Measurements from ENCODE around the gene CSTB.

CSTB gene

DNA sequence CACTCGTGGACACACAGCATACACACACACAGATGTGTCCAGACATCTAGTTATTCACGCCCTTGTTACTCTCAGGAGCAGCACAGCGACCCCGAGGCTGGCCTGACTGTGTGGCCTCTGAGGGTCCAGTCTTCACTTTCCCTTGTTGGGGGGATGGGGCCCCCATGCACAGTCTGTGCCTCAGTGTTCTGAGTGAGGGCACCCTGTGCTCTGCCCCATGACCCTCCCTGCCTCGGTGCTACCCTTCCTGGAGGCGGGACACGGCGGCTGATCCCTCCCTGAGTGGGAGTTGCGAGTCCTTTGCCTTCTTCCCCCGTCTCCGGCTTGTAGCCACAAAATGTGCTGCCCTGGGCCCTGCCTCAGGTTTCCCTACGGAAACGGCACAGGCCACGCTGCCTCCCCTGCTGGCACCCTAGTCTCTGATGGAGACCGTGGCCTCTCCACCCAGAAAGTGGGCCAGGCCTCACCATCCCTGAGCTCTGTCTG lies 8.6 kb downstream of the CSTB start:
- FAIRE-seq, result no peak

DNA sequence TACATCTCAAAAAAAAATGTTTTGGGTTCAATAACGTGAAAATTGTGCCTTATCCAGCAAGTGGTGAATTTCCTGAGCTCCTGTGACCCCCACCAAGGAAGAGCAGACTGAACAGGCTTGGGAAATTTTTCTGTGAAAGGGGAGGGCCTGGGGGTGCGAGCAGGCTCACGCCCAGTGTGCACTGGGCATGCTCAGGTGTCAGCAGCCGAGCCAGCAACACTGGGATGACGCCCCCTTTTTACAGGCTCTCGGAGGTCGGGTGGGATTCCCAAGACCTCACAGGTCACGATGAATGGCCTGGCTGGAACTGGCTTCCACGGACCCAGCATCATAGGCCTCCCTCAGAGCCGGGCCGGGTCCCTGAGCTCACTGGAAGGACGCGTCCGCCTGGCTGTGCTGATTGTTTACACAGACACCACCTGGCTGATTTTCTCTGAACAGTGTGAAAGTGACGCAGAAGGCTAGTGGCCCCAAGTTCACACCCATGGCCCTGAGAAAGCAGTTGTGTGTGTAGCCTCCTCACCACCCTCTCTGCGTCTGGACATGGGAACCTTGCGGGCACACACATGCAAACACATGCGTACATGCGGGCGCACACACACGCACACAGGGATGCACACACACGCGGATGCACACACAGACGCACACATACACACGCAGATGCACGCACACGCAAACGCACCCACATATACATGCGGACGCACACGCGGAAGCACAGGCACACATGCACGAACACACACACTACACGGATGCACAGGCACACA lies 9.2 kb downstream of the CSTB start:
- no peak for FAIRE-seq

DNA sequence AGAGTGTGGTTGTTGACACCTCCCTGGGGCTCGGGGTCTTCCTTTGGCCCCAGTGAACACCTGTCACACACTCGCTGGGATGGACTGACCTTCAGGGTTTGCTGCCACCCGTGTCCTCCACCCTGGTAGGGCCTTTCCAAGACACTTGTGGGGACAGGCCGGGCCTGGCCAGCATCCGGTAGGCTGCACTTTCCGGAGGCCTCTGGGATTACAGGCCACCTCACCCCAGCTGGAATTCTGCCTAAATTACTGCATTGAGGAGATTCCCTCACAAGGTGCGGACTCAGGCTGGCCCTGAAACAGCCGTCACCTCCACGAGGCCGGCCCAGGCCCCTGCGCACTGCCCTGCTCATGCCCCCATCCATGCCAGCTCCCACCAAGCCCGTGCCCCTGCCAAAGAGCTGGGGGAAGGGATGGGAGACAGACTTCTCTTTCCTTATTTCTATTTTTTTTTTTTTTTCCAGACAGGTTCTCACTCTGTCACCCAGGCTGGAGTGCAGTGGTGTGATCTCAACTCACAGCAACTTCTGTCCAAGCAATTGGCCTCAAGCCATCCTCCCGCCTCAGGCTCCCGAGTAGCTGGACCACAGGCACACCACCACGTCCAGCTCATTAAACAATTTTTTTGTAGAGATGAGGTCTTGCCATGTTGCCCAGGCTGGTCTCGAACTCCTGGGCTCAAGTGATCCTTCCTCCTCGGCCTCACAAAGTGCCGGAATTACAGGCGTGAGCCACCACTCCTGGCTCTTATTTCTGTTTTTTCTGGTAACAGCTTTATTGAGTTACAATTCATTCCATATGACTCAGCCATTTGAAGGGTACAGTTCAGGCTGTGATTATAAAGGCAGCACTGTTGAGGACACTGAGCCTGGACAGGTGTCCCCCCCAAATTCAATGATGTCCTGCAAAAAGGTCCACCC lies 11.3 kb downstream of the CSTB start:
- no peak for FAIRE-seq

DNA sequence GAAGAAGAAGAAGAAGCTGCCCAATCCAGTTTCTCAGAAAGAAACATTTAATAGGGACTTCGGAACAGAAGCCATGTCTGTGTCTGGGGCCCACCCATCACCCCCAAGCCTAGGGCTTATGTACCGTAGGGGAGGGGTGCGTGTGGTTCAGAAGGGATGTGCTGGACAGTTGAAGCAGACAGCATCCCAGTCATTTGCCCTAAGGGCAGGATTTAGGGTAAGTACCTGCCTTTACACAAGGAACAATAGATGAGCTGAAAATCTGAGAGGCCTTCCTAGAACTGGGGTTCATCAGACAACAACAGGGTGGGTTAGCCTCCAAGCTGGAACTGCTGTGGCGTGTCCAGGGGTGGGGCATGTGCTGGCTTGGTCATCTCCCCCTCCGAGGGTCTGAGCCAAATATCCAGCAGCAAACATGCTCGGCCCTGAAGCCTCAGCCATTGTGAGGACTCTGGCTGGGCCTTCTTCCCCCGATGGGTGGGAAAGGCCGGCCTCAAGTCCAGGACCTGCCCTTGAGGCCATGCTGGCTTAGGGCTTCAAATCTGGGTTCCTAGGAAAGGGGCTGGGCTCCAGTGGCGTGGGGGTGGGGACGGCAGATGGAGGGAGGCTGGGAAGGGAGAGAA lies 12.1 kb downstream of the CSTB start:
- no peak for FAIRE-seq

DNA sequence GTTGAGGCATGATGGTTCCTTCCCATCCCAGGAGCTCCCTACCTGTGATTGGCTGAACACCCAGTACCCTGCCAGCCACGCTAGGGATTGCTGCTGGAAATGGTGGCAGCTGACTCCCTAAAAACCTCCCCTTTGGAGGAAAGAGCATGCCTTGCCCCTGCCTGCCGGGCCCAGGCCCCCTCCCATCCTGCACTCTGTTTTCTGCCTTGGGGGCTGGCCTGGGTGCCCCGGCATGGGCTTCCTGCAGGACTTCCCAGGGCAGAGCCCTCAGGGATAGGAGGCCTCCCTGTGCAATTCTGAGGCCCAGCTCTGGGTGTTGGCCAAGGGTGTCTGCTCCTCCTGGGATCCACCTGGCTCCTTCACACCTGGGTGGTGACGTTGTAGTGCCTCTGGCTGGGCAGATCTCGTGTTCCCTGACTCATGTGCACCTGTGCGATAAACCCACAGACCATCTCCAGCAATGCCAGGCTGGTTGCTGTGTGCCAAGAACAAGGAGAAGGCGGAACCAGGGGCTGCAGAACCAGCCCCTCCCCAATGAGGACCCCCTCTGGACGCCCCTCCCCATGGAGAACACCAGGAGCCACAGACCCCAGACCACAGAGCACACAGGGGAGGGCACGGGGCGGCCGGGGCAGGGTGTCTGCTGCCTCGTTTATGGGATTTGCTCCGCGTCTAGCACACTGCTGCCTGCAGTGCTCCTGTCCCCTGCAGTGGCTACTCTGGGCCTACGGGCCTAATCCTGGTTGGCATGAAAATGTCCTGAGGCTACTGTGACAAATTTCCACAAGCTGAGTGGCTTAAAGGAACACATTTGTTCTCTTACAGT lies 13.6 kb downstream of the CSTB start:
- FAIRE-seq, result no peak

DNA sequence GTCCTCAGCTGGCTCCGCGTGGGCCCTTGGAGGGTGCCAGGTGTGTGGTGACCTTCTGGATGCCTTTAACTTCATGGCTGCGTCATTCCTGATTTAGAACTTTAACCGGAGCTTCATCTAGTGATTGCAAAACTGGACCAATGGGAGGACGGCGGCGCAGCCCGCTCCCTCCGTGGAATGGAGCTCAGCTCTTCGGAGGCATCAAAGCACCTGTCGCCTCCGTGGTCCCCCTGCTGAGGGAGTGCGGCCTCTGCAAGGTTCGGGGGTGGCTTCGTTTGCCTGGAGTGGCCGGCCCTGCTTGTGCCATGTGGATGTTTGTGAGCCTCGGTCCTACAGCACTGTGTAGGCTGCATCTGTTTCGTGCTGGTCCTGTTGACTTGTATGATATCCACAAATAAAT lies 14.2 kb downstream of the CSTB start:
- no peak for FAIRE-seq

DNA sequence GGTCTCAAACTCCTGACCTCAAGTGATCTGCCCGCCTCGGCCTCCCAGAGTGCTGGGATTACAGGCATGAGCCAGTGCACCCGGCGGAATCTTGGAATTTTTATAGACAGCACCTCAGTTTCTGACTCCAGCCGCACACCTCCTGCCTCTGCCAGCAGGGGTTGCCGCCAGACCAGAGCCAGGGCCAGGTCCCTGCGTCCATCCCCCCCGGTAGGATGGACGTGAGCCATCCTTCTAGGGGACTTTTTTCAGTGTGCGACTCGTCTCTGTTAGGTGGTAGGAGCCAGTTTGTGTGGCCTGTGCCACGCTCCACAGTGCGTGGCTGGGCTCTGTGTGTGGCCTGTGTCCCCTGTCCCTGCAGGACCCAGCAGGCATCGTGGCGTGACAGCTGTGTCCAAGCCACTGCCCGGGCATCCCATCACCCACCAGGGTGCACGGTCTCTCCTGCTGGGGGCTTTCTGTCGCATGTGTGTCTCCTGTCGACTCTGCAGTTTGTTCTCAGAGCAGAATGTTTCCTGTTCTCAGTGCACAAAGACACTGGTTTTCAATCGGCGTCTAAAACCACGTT lies 15.6 kb downstream of the CSTB start:
- no peak for FAIRE-seq

DNA sequence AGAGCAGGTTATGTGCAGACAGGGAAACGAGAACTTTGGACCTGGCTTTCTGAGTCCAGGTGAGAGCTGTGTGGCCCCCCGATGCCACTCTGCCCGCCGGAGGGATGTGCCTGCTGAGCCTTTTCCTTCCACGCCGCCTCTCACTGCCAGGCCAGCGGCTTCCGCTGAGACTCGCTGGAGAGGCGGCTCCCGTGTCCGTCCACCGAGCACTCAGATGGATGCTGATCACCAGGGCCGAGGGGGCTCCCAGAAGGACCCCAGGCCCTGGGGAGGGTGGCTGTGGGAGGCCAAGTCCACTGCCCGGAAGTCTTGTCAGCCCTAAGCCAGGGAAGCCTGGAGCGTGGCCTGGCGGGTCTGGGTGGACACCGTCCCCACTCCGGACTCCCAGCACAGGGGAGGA lies 16.5 kb downstream of the CSTB start:
- FAIRE-seq, result no peak

DNA sequence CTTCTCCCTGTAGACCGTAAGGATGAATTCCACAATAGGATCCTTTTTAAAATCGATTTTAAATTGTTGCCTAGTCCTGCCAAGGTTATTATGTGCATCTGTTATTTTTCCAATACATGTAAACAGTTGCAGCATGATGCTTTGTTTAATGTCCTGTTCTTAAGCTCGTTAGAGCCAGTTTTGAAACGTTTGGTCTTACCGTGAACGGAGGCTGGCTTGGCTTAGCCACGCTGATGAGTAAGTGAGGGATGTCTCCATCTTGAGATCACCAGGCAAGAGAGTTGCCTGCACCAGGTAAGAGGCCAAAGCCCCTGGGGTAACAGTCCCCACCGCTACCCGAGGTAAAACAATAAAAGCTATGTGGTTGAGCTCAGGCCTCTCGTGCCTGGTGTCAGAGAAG lies 17.3 kb downstream of the CSTB start:
- no peak for FAIRE-seq

DNA sequence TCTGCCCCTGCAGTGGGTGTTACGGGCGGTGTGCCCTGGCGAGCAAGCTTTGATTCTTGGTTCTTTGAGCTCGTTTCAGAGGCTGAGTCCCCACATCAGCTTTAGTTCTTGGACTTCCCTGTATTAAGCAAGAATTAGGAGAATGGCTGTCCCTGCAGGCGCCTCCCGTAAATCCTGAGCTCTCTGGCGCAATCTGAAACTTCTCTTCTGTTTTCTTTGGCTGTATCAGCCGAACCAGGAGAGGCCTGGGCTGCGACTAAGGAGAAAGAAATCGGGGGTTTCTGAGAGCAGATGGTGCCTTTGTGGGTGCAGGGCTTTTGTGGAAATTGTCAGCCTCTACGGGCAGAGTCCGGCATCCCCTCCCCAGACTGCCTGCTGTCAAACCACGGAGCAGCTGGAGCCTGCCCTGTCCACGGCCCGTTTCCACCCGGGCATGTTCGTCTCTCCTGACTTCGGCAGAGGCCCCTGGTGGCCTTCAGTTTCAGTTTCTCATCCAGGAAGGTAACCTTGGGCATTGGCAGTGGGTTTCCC lies 17.9 kb downstream of the CSTB start:
- FAIRE-seq, result no peak

DNA sequence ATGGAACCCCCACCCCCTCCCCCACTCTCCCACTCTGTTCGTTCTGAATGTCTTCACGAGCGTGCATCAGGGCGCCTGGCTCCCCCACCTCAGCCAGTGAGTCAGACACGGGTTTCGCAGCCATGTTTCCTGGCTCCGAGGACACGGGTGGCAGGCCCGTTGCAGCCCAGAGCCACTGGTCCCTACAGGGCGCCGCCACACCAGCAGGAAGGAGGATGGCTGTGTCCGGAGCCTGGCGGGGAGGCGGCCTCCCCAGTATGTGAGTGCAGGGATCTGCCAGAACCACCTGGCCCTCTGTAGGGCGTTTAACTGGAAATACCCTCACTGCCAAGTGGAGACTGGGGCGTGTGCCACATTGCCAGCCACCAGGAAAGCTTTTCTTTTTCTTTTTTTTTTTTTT lies 18.5 kb downstream of the CSTB start:
- no peak for FAIRE-seq

DNA sequence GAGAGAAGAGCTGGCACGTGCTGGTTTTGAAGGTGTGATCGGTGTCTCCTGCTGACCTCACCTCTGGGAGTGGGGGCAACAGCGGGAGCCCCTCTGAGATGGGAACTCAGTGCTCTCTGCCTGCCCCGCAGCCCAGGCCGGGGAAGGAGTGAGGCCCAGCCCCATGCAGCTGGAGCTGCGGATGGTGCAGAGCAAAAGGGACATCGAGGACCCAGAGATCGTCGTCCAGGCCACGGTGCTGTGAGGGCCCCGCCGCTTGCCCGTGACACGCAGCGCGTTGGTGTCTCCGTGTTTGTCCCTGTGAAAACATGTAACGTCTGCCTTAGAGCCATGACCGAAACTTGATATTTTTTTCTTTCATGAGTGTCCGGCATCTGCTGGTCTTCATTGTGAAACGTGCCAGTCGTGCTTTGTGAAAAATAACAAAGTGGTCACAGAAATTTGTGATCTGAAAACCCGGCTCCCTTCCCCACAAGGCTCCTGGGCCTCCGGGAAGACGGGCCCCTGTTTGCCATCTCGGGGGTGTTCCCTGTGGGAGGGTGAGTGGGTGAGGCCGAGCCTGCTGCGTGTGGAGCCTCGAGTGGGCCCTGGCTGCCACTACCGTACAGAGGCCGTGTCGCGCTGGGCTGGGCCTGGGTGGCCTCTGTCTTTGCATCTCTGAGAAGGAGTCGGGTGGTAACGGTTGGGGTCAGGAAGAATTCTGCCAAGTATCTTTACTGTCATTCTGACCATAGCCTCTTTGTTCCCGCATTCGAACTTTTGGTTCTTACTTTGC lies 20.1 kb downstream of the CSTB start:
- FAIRE-seq, result no peak

DNA sequence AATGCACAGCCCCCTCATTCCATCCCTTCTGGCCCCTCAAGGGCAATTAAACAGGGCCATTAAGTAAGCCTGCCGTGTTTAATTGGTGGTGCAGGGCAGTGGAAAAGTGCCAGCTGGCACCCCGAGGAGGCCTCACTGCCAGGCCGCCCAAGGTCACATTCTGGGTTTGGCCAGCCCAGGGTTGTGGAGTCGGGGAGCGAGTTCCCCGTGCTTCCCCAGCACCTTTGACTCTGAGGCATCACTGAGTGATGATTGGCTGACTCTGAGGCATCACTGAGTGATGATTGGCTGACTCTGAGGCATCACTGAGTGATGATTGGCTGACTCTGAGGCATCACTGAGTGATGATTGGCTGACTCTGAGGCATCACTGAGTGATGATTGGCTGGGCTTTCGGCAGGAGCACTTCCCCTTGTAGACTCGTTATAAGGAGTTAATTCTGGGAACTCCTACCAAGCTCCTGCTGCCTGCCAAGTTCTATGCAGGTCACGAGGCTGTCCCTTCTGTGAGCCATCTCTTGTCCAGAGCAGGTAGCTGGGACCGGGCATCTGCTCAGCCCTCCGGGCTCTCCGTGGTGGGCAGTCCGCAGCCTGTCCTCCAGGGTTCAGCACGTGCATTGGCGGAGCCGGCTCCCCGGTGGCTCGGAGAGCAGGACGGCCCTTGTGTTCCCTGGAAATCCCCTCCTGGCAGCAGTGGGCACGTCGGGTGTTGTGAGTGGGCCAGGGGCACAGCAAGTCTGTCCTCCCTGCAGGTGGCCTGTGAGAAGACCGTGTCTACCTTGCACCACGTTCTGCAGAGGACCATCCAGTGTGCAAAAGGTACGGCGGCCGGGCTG lies 20.9 kb downstream of the CSTB start:
- FAIRE-seq, result no peak

DNA sequence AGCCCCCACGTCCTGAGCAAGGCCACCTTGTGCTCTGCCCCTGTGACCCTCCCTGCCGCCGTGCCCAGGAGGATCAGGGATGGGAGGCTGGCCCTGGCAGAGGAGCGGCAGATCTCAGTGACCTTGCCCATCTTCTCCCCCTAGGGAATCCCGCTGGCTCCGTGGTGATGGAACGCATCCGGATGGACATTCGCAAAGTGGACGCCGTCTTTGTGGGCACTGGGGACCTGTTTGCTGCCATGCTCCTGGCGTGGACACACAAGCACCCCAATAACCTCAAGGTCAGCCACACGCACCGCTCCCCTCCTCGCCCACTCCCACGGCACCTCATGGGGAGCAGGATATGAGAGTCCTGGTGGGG lies 22.7 kb downstream of the CSTB start:
- FAIRE-seq, result no peak

DNA sequence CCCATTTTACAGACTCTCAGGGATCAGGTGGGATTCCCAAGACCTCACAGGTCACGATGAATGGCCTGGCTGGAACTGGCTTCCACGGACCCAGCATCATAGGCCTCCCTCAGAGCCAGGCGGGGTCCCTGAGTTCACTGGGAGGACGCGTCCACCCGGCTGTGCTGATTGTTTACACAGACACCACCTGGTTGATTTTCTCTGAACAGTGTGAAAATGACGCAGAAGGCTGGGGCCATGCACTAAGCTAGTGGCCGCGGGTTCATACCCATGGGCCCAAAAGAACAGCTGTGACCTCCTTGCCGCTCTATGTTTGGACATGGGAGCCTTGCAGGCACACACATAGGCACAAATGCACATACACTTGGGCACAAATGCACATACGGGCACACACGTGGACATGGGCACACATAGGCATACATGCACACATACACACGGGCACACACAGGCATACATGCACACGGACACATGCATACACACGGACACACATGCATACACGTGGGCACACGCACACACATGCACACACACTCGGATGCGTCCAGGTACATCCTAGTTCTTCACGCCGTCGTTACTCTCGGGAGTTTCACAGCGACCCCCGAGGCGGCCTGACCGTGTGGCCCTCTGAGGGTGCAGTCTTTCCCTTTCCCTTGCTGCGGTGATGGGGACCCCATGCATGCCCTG lies 23.2 kb downstream of the CSTB start:
- FAIRE-seq, result no peak

DNA sequence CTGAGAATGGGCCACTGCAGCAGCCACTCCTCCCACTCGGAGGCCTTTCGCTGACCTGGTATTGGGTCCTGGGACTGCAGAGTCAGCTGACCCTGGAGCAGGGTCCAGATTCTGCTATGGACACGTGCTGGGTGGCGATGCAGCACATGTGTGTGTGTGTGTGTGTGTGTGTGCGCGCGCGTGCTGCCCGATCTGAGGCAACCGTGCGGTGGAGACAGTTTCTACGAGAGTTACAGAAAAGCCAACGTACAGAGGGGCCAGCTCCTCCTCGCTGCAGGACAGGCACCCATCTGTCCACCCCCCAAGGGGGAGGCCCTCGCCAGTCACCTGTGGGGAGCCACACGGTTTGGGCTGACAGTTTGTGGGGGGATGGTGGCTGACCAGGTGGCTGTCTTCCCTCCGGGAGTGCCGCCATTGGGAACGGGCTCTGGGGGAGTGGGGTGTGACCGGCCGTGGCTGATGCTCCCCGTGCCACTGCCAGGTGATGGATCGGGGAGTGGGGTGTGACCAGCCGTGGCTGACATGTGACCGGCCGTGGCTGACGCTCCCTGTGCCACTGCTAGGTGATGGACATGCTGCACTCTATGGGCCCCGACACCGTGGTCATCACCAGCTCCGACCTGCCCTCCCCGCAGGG lies 24.0 kb downstream of the CSTB start:
- no peak for FAIRE-seq

DNA sequence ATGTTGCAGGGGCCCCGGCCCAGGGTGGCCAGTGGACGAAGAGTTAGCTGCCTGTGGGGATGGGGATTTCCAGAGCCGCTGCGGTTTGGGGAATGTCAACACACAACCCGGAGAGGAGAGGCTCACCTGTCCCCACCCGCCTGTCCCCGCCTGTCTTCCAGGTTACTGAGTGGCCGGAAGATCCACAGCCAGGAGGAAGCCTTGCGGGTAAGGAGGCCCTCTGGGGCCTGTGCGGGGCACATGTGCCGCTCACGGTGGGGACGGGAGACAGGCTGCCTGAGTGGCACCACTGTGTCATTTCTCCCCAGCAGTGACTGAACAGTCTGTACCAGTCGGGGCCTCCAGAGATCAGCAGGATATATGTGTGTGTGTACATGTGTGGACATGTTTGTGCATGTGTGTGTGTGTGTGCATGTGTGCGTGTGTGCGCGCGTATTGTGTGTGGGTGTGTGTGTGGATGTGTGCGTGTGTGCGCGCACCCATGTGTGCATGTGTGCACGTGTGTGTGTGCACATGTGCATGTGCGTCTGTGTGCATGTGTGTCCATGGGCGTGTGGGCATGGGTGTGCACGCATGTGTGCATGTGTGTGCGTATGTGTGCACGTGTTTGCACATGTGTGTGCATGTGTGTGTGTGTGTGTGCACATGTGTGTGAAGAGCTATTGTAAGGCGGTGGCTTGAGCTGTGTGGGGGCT lies 25.6 kb downstream of the CSTB start:
- FAIRE-seq, result no peak

DNA sequence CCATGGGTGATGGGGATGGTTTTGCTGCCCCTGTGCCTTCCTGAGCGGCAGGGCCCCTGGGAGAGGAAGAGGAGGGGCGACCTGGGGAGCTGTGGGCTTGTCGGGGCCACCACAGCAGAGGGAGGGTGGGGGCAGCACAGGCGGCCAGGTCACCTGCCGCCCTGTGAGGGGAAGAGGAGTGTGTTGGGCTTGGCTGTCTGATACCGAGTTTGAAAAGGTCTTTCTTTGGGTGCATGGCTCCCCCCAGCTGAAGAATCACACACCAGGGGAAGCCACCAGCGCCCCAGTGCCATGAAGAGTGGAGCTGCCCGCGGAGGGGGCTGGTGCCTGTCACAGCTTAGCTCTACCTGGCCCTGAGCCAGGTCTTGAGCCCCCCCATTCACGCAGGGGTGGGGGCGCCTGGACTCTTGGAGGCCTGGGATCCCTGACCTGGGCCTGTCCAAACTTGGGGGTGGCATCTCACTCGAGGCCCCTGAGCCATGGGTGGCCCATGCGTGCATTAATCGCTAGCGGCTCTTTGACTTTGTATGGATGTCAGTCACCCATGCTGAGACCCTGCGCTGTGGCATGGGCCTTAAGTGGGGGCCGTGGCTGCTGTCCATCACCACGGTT lies 26.4 kb downstream of the CSTB start:
- FAIRE-seq, result no peak
